ENCODE measurements around the gene WFIKKN1. TPM values are rescaled to one million over a fixed set of nuclear protein-coding genes. Genes with fewer than 3 reads are reported as not detected.

The WFIKKN1 gene
- total and polyA plus RNA-seq, 2 of the 13 experiments (the other 11 are each of a cell fraction or from before 2014, with no cell fraction given), result 1.7 to 4.9 TPM

- Histone ChIP-seq H3K79me2 (ENCODE audit: insufficient read depth, low read length) (peaks cover 44% of the 10 kb centered on the region), H3K27ac (ENCODE audit: extremely low read length, insufficient read depth, low read length) (peak within 1 kb of the TSS; percentile 99), H3K36me3 (replicated peaks in 1 of 2; ENCODE audit: control insufficient read depth in 1 of 2, insufficient read depth in 2 of 2, low read length in 2 of 2) (0 out of 5 replicates have a peak, but pooled peaks cover 0 to 3% of the 10 kb centered on the region in 2 experiments), H3K9me3 (ENCODE audit: low read length) (no peaks in the 10 kb centered on the region), H3K9ac (ENCODE audit: insufficient read depth, low read depth, low read length) (peak within 1 kb of the TSS; percentile 97), H3K4me2 (ENCODE audit: low read depth, low read length) (peak within 1 kb of the TSS; percentile 95), H3K27me3 (ENCODE audit: control insufficient read depth in 1 of 2, insufficient read depth in 2 of 2, low read length in 2 of 2) (no peaks in the 10 kb centered on the region), H3K4me1 (ENCODE audit: insufficient read depth, low read length) (peaks cover 68% of the 10 kb centered on the region), H2AFZ (ENCODE audit: low read length) (no peak within 1 kb of the TSS), H3K4me3 (replicated peaks in 1 of 3; ENCODE audit: insufficient read depth in 1 of 3, low read depth in 2 of 3, low read length in 3 of 3) (peak within 1 kb of the TSS; percentile 94 to 96 (median 96)), H4K20me1 (ENCODE audit: insufficient read depth, low read length) (peaks cover 14% of the 10 kb centered on the region; the same call in 1 of the 2 replicates)
- DNase-seq (ENCODE audit: low spot score) (peak; percentile 93), FAIRE-seq (peak; percentile 23), ATAC-seq (peak; percentile 79)
- no TSS peak for BruUV-seq (replicated peaks)
- in situ Hi-C loops (cut with HindIII; ENCODE audit: extremely low pct_ligation_motif_present, low pct_unique_long_range_greater_than_20kb) (no loop called here), intact Hi-C loops (cut with micrococcal nuclease; ENCODE audit: unreplicated experiment) (loop anchor here (10.0 kb wide), 1 partner anchor 55 kb away; the partner anchor contains the start of genes MCRIP2 and WDR90)
- ChIA-PET POLR2A (no interaction called here), CTCF (ENCODE audit: low intra/inter-chr PET ratio, low total read pairs) (no interaction called here)
- 0% methylated on average over 15 of the region's 67 CpGs for WGBS (ENCODE audit: low lambda C conversion rate)
- TF ChIP-seq NKX3-1 (CRISPR knock-in tag; IDR thresholded peaks at IDR 0.05) (no peak), ARID2 (CRISPR knock-in tag; IDR thresholded peaks at IDR 0.05; ENCODE audit: borderline replicate concordance) (no peak), ZNF574 (CRISPR knock-in tag; IDR thresholded peaks at IDR 0.05) (no peak), ZNF331 (CRISPR knock-in tag; IDR thresholded peaks at IDR 0.05) (no peak; the same call in 1 of the 2 replicates), ZBTB7A (CRISPR knock-in tag; IDR thresholded peaks at IDR 0.05) (no peak), TP53 (CRISPR knock-in tag; conservative IDR thresholded peaks at IDR 0.05) (no peak), NR2C2 (CRISPR knock-in tag; IDR thresholded peaks at IDR 0.05; ENCODE audit: borderline replicate concordance) (no peak), SIN3A (IDR thresholded peaks at IDR 0.05; ENCODE audit: borderline replicate concordance, low read depth, low read length) (no peak), MEF2D (CRISPR knock-in tag; IDR thresholded peaks at IDR 0.05) (0 out of 2 replicates have a peak, but pooled peaks have one; percentile 20), GTF2F1 (IDR thresholded peaks at IDR 0.05; ENCODE audit: low read length) (no peak), AKAP8 (CRISPR knock-in tag; IDR thresholded peaks at IDR 0.05) (no peak), ZNF10 (CRISPR knock-in tag; IDR thresholded peaks at IDR 0.05; ENCODE audit: borderline replicate concordance, low read depth) (no peak), TMF1 (CRISPR knock-in tag; IDR thresholded peaks at IDR 0.05; ENCODE audit: low read depth) (no peak), HNRNPH1 (optimal IDR thresholded peaks at IDR 0.05; ENCODE audit: low read depth, low read length) (no peak), PAX8 (CRISPR knock-in tag; IDR thresholded peaks at IDR 0.05; ENCODE audit: borderline replicate concordance) (no peak), ZBTB3 (CRISPR knock-in tag; IDR thresholded peaks at IDR 0.05; ENCODE audit: borderline replicate concordance, low read depth) (no peak), MXI1 (IDR thresholded peaks at IDR 0.05; ENCODE audit: borderline replicate concordance, low read depth, low read length) (no peak; the same call in 2 of the 3 replicates), HHEX (CRISPR knock-in tag; IDR thresholded peaks at IDR 0.05) (no peak), NFKBIZ (CRISPR knock-in tag; IDR thresholded peaks at IDR 0.05) (no peak), FLYWCH1 (CRISPR knock-in tag; IDR thresholded peaks at IDR 0.05) (no peak)
- TF ChIP-seq, protein P1, sequence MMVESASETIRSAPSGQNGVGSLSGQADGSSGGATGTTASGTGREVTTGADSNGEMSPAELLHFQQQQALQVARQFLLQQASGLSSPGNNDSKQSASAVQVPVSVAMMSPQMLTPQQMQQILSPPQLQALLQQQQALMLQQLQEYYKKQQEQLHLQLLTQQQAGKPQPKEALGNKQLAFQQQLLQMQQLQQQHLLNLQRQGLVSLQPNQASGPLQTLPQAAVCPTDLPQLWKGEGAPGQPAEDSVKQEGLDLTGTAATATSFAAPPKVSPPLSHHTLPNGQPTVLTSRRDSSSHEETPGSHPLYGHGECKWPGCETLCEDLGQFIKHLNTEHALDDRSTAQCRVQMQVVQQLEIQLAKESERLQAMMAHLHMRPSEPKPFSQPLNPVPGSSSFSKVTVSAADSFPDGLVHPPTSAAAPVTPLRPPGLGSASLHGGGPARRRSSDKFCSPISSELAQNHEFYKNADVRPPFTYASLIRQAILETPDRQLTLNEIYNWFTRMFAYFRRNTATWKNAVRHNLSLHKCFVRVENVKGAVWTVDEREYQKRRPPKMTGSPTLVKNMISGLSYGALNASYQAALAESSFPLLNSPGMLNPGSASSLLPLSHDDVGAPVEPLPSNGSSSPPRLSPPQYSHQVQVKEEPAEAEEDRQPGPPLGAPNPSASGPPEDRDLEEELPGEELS (CRISPR knock-in tag; IDR thresholded peaks at IDR 0.05), result no peak
These were observed 41.1 kb upstream of the WFIKKN1 start, which contains the start of gene RAB40C for GRCh38 chr16:589658-590187. RAB40C (plus strand) TSS chr16:590066; CDS start chr16:590292, 226 bp downstream.
